ENCODE results near the gene RPL27A. TPM values are rescaled to one million over a fixed set of nuclear protein-coding genes. Genes with fewer than 3 reads are reported as not detected.

The RPL27A gene
- total RNA-seq, 1 experiment from 2014 or later, result 1,055 TPM

- H3K4me2 ChIP-seq (ENCODE audit: low read length), result no peak overlapping the region
- ChIA-PET RAD21 (ENCODE audit: low non-redundant PET in 1 of 2, low total read pairs in 2 of 2, uncharacterized antibody in 2 of 2, unreplicated experiment in 2 of 2) (interaction anchor here in 1 of 2 experiments (0.6 kb wide), 1 partner anchor 261 kb away, joined by 7 read pairs; no protein-coding TSS in a partner anchor), CTCF (no interaction called here), POLR2A (no interaction called here)
- intact Hi-C loops (cut with micrococcal nuclease), result no loop called here
- H3K9me3 ChIP-seq (ENCODE audit: control insufficient read depth in 1 of 2, insufficient read depth in 1 of 2, low read depth in 1 of 2, low read length in 2 of 2), result no peaks in the 10 kb centered on the region
- H2AFZ ChIP-seq (ENCODE audit: low read depth, low read length, poor library complexity, severe bottlenecking), result no peak overlapping the region
- no peaks in the 10 kb centered on the region for H4K20me1 ChIP-seq (ENCODE audit: insufficient read depth)
- no peaks in the 10 kb centered on the region for H3K27me3 ChIP-seq (ENCODE audit: insufficient read depth, low read length)
- peaks cover 16 to 25% of the 10 kb centered on the region in 2 experiments for H3K4me1 ChIP-seq (ENCODE audit: control insufficient read depth in 1 of 2, insufficient read depth in 2 of 2, low read length in 2 of 2)
- no TSS peak for BruUV-seq (replicated peaks)
- peaks cover 4% of the 10 kb centered on the region; the same call in 1 of the 2 replicates for H3K79me2 ChIP-seq (ENCODE audit: insufficient read depth, low read length)
- ATAC-seq (no peak), DNase-seq (ENCODE audit: low read depth, low spot score) (no peak)
- H3K9me2 ChIP-seq (ENCODE audit: insufficient read depth), result no peaks in the 10 kb centered on the region
- no peak overlapping the region for H3K4me3 ChIP-seq (replicated peaks in 1 of 2; ENCODE audit: low read depth in 1 of 2, low read length in 2 of 2)
- H3K27ac ChIP-seq (ENCODE audit: low read depth, low read length), result no peak overlapping the region
- H3K9ac ChIP-seq (ENCODE audit: low read length), result no peak overlapping the region
- H3K36me3 ChIP-seq (ENCODE audit: control insufficient read depth in 1 of 2, insufficient read depth in 2 of 2, low read length in 2 of 2), result peaks cover 0 to 11% of the 10 kb centered on the region in 2 experiments; a peak in 1 of 4 replicates
- no peak for TF ChIP-seq EZH2 (IDR thresholded peaks at IDR 0.05)
- no peak for TF ChIP-seq RAD21 (IDR thresholded peaks at IDR 0.05; ENCODE audit: low read depth)
- no peak for TF ChIP-seq ELF1 (IDR thresholded peaks at IDR 0.05; ENCODE audit: borderline replicate concordance, low read depth)
- no peak for TF ChIP-seq SP1 (IDR thresholded peaks at IDR 0.05; ENCODE audit: low read depth)
- no peak for TF ChIP-seq CEBPB (IDR thresholded peaks at IDR 0.05; ENCODE audit: low read depth)
- TF ChIP-seq TCF7L2 (IDR thresholded peaks at IDR 0.05; ENCODE audit: borderline replicate concordance, extremely low read depth, insufficient read depth, insufficient read length), result no peak
- TF ChIP-seq YY1 (IDR thresholded peaks at IDR 0.05; ENCODE audit: extremely low read depth, insufficient replicate concordance, low read depth, low read length), result no peak
- no peak for TF ChIP-seq MAX (IDR thresholded peaks at IDR 0.05)
- no peak for TF ChIP-seq SRF (IDR thresholded peaks at IDR 0.05; ENCODE audit: low read depth)
- no peak for TF ChIP-seq ZFX (IDR thresholded peaks at IDR 0.05)
- TF ChIP-seq FOSL1 (IDR thresholded peaks at IDR 0.05; ENCODE audit: low read depth), result no peak
- no peak for TF ChIP-seq JUND (IDR thresholded peaks at IDR 0.05)
- no peak for TF ChIP-seq POLR2AphosphoS5 (IDR thresholded peaks at IDR 0.05; ENCODE audit: low read depth, low read length)
- no peak for TF ChIP-seq EZH2phosphoT487 (IDR thresholded peaks at IDR 0.05; ENCODE audit: borderline replicate concordance)
- no peak for TF ChIP-seq ATF3 (IDR thresholded peaks at IDR 0.05)
- no peak for TF ChIP-seq REST (IDR thresholded peaks at IDR 0.05; ENCODE audit: low read depth)
Measured at GRCh38 chr11:8697054-8697453, 14.5 kb downstream of the RPL27A start.
